ENCODE data around the gene OR10A5. TPM values are rescaled to one million over a fixed set of nuclear protein-coding genes. Genes with fewer than 3 reads are reported as not detected.

Gene OR10A5
- total and polyA plus RNA-seq, 10 of the 15 experiments (the other 5 are each of a cell fraction or from before 2014, with no cell fraction given): not detected

- Histone ChIP-seq H3K4me3 (no peak overlapping the region), H3K9ac (ENCODE audit: control insufficient read depth, insufficient read depth, low read length) (no peak overlapping the region), H3K79me2 (ENCODE audit: control insufficient read depth, insufficient read depth, low read length) (no peaks in the 10 kb centered on the region), H2AFZ (ENCODE audit: control insufficient read depth, low read depth, low read length) (no peak overlapping the region), H3K27me3 (replicated peaks in 1 of 2; ENCODE audit: control insufficient read depth in 2 of 2, insufficient read depth in 2 of 2, low read length in 1 of 2) (no peaks in the 10 kb centered on the region), H4K20me1 (ENCODE audit: control insufficient read depth, insufficient read depth) (no peaks in the 10 kb centered on the region), H3K9me3 (replicated peaks; ENCODE audit: control insufficient read depth, insufficient read depth, low read length) (peaks cover 2% of the 10 kb centered on the region; the same call in 1 of the 3 replicates), H3K27ac (ENCODE audit: control insufficient read depth, insufficient read depth) (no peak overlapping the region), H3K4me2 (ENCODE audit: control insufficient read depth, insufficient read depth) (no peak overlapping the region), H3K4me1 (ENCODE audit: control insufficient read depth, insufficient read depth, low read length) (no peaks in the 10 kb centered on the region), H3K36me3 (ENCODE audit: control insufficient read depth in 2 of 2, insufficient read depth in 2 of 2, low read length in 1 of 2) (no peaks in the 10 kb centered on the region)
- in situ Hi-C loops (cut with MboI): loop anchor here (10.0 kb wide), 1 partner anchor 881 kb away; no protein-coding TSS in a partner anchor
- no TSS peak for BruUV-seq (replicated peaks)
- SMC1A ChIA-PET (ENCODE audit: uncharacterized antibody, unreplicated experiment): no interaction called here
- FAIRE-seq: no peak
- CTCF ChIA-PET: interaction anchor here (1.2 to 2.3 kb wide), 3 partner anchors 10 to 76 kb away, joined by 4 to 12 read pairs (median 7); no protein-coding TSS in a partner anchor
- POLR2A ChIA-PET: no interaction called here
- intact Hi-C loops (cut with micrococcal nuclease; ENCODE audit: unreplicated experiment): loop anchor here (2.0 to 5.0 kb wide), 3 partner anchors 465 to 874 kb away; no protein-coding TSS in a partner anchor
- no peak for TF ChIP-seq SPI1 (IDR thresholded peaks at IDR 0.05; ENCODE audit: borderline replicate concordance, insufficient read depth, low read depth, low read length)
- TF ChIP-seq PAX8 (IDR thresholded peaks at IDR 0.05): no peak
- RAD21 ChIA-PET (ENCODE audit: unreplicated experiment): no interaction called here
- no peak for ATAC-seq
- no peak for DNase-seq (ENCODE audit: low read depth, low spot score)
- WGBS (ENCODE audit: insufficient coverage, insufficient replicate concordance, low lambda C conversion rate, missing lambda C conversion rate): 6% methylated on average over 2 of the region's 2 CpGs
Measured at GRCh38 chr11:6813656-6814055, 31.8 kb upstream of the OR10A5 start.

- CTCF ChIA-PET: interaction anchor here (0.6 to 1.1 kb wide), 2 partner anchors 111 to 144 kb away, joined by 3 read pairs; no protein-coding TSS in a partner anchor
- no peak for TF ChIP-seq MXI1 (IDR thresholded peaks at IDR 0.05; ENCODE audit: low read depth, low read length)
- no peak for TF ChIP-seq KDM1A (IDR thresholded peaks at IDR 0.05; ENCODE audit: borderline replicate concordance)
- no peak for TF ChIP-seq ZNF24 (IDR thresholded peaks at IDR 0.05)
- no peak for TF ChIP-seq CTCF (IDR thresholded peaks at IDR 0.05 in 2 of 3, conservative IDR thresholded peaks at IDR 0.05 in 1 of 3; ENCODE audit: control insufficient read depth in 2 of 3, extremely low read depth in 1 of 3, insufficient read depth in 1 of 3, low read depth in 3 of 3, low read length in 3 of 3)
- TF ChIP-seq GATAD2B (conservative IDR thresholded peaks at IDR 0.05; ENCODE audit: low read depth): no peak
- no peak for TF ChIP-seq CHD1 (IDR thresholded peaks at IDR 0.05; ENCODE audit: low read depth, low read length)
- TF ChIP-seq CHD2 (IDR thresholded peaks at IDR 0.05; ENCODE audit: borderline replicate concordance, low read depth, low read length): no peak
- TF ChIP-seq ZNF217 (IDR thresholded peaks at IDR 0.05): no peak
- TF ChIP-seq RFX5 (IDR thresholded peaks at IDR 0.05; ENCODE audit: low read depth, low read length): no peak
- no peak for TF ChIP-seq ZNF274 (IDR thresholded peaks at IDR 0.05; ENCODE audit: insufficient read depth, insufficient read length)
- no peak for TF ChIP-seq CBX3 (IDR thresholded peaks at IDR 0.05; ENCODE audit: borderline replicate concordance, low read depth)
- no peak for TF ChIP-seq POU2F2 (IDR thresholded peaks at IDR 0.05; ENCODE audit: borderline replicate concordance, low read depth, low read length)
- TF ChIP-seq HDAC6 (IDR thresholded peaks at IDR 0.05; ENCODE audit: unreplicated experiment): no peak
Measured at GRCh38 chr11:6817694-6818093, 27.8 kb upstream of the OR10A5 start.

More at GRCh38 chr11:6817694-6818093, 27.8 kb upstream of the OR10A5 start:
- no peaks in the 10 kb centered on the region for H3K36me3 ChIP-seq (ENCODE audit: control insufficient read depth in 2 of 2, insufficient read depth in 2 of 2, low read length in 1 of 2)
- no peaks in the 10 kb centered on the region for H3K4me1 ChIP-seq (ENCODE audit: control insufficient read depth, insufficient read depth, low read length)
- no TSS peak for BruUV-seq (replicated peaks)
- H3K9me3 ChIP-seq (replicated peaks; ENCODE audit: control insufficient read depth, insufficient read depth, low read length): peaks cover 2% of the 10 kb centered on the region; the same call in 1 of the 3 replicates
- no peaks in the 10 kb centered on the region for H3K79me2 ChIP-seq (ENCODE audit: control insufficient read depth, insufficient read depth, low read length)
- SMC1A ChIA-PET (ENCODE audit: uncharacterized antibody, unreplicated experiment): no interaction called here
- intact Hi-C loops (cut with micrococcal nuclease; ENCODE audit: unreplicated experiment): no loop called here
- FAIRE-seq (no peak), ATAC-seq (no peak), DNase-seq (ENCODE audit: low read depth, low spot score) (no peak)
- in situ Hi-C loops (cut with MboI): loop anchor here (10.0 kb wide), 1 partner anchor 877 kb away; no protein-coding TSS in a partner anchor
- H2AFZ ChIP-seq (ENCODE audit: control insufficient read depth, low read depth, low read length): no peak overlapping the region
- H3K4me2 ChIP-seq (ENCODE audit: control insufficient read depth, insufficient read depth): no peak overlapping the region
- H3K9ac ChIP-seq (ENCODE audit: control insufficient read depth, insufficient read depth, low read length): no peak overlapping the region
- H4K20me1 ChIP-seq (ENCODE audit: control insufficient read depth, insufficient read depth): no peaks in the 10 kb centered on the region
- RAD21 ChIA-PET (ENCODE audit: unreplicated experiment): no interaction called here
- H3K27ac ChIP-seq (ENCODE audit: control insufficient read depth, insufficient read depth): no peak overlapping the region
- POLR2A ChIA-PET: no interaction called here
- no peak overlapping the region for H3K4me3 ChIP-seq
- 0% methylated on average over 1 of the region's 1 CpG for whole genome bisulfite sequencing (ENCODE audit: insufficient coverage, insufficient replicate concordance, low lambda C conversion rate, missing lambda C conversion rate)
- H3K27me3 ChIP-seq (replicated peaks in 1 of 2; ENCODE audit: control insufficient read depth in 2 of 2, insufficient read depth in 2 of 2, low read length in 1 of 2): no peaks in the 10 kb centered on the region
